Measurements from ENCODE around the gene BACH2.

Gene BACH2

GRCh38 chr6:90237350-90237990 lies 59.2 kb downstream of the BACH2 start:
- Histone ChIP-seq H3K27me3 (ENCODE audit: insufficient read depth, low read depth) (no peaks in the 10 kb centered on the region), H4K20me1 (ENCODE audit: insufficient read depth) (no peaks in the 10 kb centered on the region), H3K79me2 (ENCODE audit: insufficient read depth, low read depth) (no peaks in the 10 kb centered on the region; the same call in 1 of the 2 replicates), H3K9ac (no peak overlapping the region), H3K36me3 (ENCODE audit: insufficient read depth) (no peaks in the 10 kb centered on the region), H3K27ac (no peak overlapping the region), H3K4me2 (no peak overlapping the region), H2AFZ (ENCODE audit: low read depth) (no peak overlapping the region), H3K4me1 (ENCODE audit: low read depth, poor library complexity, severe bottlenecking) (peaks cover 43% of the 10 kb centered on the region), H3K4me3 (IDR thresholded peaks at IDR 0.05; ENCODE audit: insufficient read depth, low read depth, low read length) (no peak overlapping the region)
- TF ChIP-seq, protein P1, sequence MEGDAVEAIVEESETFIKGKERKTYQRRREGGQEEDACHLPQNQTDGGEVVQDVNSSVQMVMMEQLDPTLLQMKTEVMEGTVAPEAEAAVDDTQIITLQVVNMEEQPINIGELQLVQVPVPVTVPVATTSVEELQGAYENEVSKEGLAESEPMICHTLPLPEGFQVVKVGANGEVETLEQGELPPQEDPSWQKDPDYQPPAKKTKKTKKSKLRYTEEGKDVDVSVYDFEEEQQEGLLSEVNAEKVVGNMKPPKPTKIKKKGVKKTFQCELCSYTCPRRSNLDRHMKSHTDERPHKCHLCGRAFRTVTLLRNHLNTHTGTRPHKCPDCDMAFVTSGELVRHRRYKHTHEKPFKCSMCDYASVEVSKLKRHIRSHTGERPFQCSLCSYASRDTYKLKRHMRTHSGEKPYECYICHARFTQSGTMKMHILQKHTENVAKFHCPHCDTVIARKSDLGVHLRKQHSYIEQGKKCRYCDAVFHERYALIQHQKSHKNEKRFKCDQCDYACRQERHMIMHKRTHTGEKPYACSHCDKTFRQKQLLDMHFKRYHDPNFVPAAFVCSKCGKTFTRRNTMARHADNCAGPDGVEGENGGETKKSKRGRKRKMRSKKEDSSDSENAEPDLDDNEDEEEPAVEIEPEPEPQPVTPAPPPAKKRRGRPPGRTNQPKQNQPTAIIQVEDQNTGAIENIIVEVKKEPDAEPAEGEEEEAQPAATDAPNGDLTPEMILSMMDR (conservative IDR thresholded peaks at IDR 0.05; ENCODE audit: low read depth, low read length) = no peak

- no peak overlapping the region for H3K9ac ChIP-seq
- no peaks in the 10 kb centered on the region; the same call in 1 of the 2 replicates for H3K79me2 ChIP-seq (ENCODE audit: insufficient read depth, low read depth)
- no peak overlapping the region for H3K27ac ChIP-seq
These were observed 62.6 kb downstream of the BACH2 start for GRCh38 chr6:90233994-90234393.

GRCh38 chr6:90233213-90233612 lies 63.4 kb downstream of the BACH2 start:
- H2AFZ ChIP-seq (ENCODE audit: low read depth) = no peak overlapping the region
- H3K4me1 ChIP-seq (ENCODE audit: low read depth, poor library complexity, severe bottlenecking) = peaks cover 9% of the 10 kb centered on the region
- no peak overlapping the region for H3K4me2 ChIP-seq
- no peaks in the 10 kb centered on the region for H4K20me1 ChIP-seq (ENCODE audit: insufficient read depth)
- H3K4me3 ChIP-seq (IDR thresholded peaks at IDR 0.05; ENCODE audit: insufficient read depth, low read depth, low read length) = no peak overlapping the region
- H3K79me2 ChIP-seq (ENCODE audit: insufficient read depth, low read depth) = no peaks in the 10 kb centered on the region; the same call in 1 of the 2 replicates
- H3K27me3 ChIP-seq (ENCODE audit: insufficient read depth, low read depth) = no peaks in the 10 kb centered on the region
- no peak overlapping the region for H3K9ac ChIP-seq
- H3K36me3 ChIP-seq (ENCODE audit: insufficient read depth) = no peaks in the 10 kb centered on the region
- no peak overlapping the region for H3K27ac ChIP-seq
- TF ChIP-seq, protein P1 (conservative IDR thresholded peaks at IDR 0.05; ENCODE audit: low read depth, low read length) = no peak

More at GRCh38 chr6:90233994-90234393, 62.6 kb downstream of the BACH2 start:
- H3K4me1 ChIP-seq (ENCODE audit: low read depth, poor library complexity, severe bottlenecking) = peaks cover 17% of the 10 kb centered on the region
- H4K20me1 ChIP-seq (ENCODE audit: insufficient read depth) = no peaks in the 10 kb centered on the region
- no peak overlapping the region for H2AFZ ChIP-seq (ENCODE audit: low read depth)
- no peaks in the 10 kb centered on the region for H3K27me3 ChIP-seq (ENCODE audit: insufficient read depth, low read depth)
- H3K36me3 ChIP-seq (ENCODE audit: insufficient read depth) = no peaks in the 10 kb centered on the region
- H3K4me2 ChIP-seq = no peak overlapping the region
- H3K4me3 ChIP-seq (IDR thresholded peaks at IDR 0.05; ENCODE audit: insufficient read depth, low read depth, low read length) = no peak overlapping the region
- TF ChIP-seq, protein P1 (conservative IDR thresholded peaks at IDR 0.05; ENCODE audit: low read depth, low read length) = no peak

GRCh38 chr6:90231798-90232197 lies 64.8 kb downstream of the BACH2 start:
- no peak overlapping the region for H3K9ac ChIP-seq
- H3K36me3 ChIP-seq (ENCODE audit: insufficient read depth) = no peaks in the 10 kb centered on the region
- TF ChIP-seq, protein P1 (conservative IDR thresholded peaks at IDR 0.05; ENCODE audit: low read depth, low read length) = no peak

More at GRCh38 chr6:90231798-90232197, 64.8 kb downstream of the BACH2 start:
- no peaks in the 10 kb centered on the region; the same call in 1 of the 2 replicates for H3K79me2 ChIP-seq (ENCODE audit: insufficient read depth, low read depth)
- H4K20me1 ChIP-seq (ENCODE audit: insufficient read depth) = no peaks in the 10 kb centered on the region
- no peaks in the 10 kb centered on the region for H3K27me3 ChIP-seq (ENCODE audit: insufficient read depth, low read depth)
- no peak overlapping the region for H3K27ac ChIP-seq
- no peak overlapping the region for H3K4me2 ChIP-seq
- no peak overlapping the region for H2AFZ ChIP-seq (ENCODE audit: low read depth)
- no peaks in the 10 kb centered on the region for H3K4me1 ChIP-seq (ENCODE audit: low read depth, poor library complexity, severe bottlenecking)
- no peak overlapping the region for H3K4me3 ChIP-seq (IDR thresholded peaks at IDR 0.05; ENCODE audit: insufficient read depth, low read depth, low read length)
